ENCODE data around the gene C19orf33. TPM values are rescaled to one million over a fixed set of nuclear protein-coding genes. Genes with fewer than 3 reads are reported as not detected.

C19orf33 gene
- total and polyA plus RNA-seq, 2 experiments from 2014 or later, result 58.9 to 72.2 TPM

- TF ChIP-seq ZNF114 (CRISPR knock-in tag; IDR thresholded peaks at IDR 0.05), result no peak
- peak; percentile 52 for TF ChIP-seq POLR2AphosphoS5 (IDR thresholded peaks at IDR 0.05; ENCODE audit: low read depth)
- no peak for TF ChIP-seq CREB1 (CRISPR knock-in tag; IDR thresholded peaks at IDR 0.05; ENCODE audit: low read depth)
- TF ChIP-seq, protein P1, sequence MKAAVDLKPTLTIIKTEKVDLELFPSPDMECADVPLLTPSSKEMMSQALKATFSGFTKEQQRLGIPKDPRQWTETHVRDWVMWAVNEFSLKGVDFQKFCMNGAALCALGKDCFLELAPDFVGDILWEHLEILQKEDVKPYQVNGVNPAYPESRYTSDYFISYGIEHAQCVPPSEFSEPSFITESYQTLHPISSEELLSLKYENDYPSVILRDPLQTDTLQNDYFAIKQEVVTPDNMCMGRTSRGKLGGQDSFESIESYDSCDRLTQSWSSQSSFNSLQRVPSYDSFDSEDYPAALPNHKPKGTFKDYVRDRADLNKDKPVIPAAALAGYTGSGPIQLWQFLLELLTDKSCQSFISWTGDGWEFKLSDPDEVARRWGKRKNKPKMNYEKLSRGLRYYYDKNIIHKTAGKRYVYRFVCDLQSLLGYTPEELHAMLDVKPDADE (IDR thresholded peaks at IDR 0.05), result 0 out of 2 replicates have a peak, but pooled peaks have one; percentile 13
- no peak for TF ChIP-seq STAT1 (IDR thresholded peaks at IDR 0.05; ENCODE audit: unreplicated experiment)
- Mint-ChIP-seq H3K4me3 (peak overlapping the region; percentile 94), H3K27ac (peak overlapping the region; percentile 95), H3K27me3 (ENCODE audit: insufficient read depth, low read depth, poor library complexity) (peaks cover 10% of the 10 kb centered on the region), H3K36me3 (ENCODE audit: low read depth) (no peaks in the 10 kb centered on the region), H3K4me1 (peaks cover 10% of the 10 kb centered on the region), H3K9me3 (no peaks in the 10 kb centered on the region; the same call in 2 of the 3 replicates)
- ATAC-seq (peak; percentile 55), DNase-seq (ENCODE audit: low spot score) (peak; percentile 99)
- 0 out of 2 replicates have a peak, but pooled peaks cover 5% of the 10 kb centered on the region for H3F3A ChIP-seq (replicated peaks; ENCODE audit: low read depth)
- H2AFZ ChIP-seq, result peak overlapping the region; percentile 99
- H3K79me2 ChIP-seq (replicated peaks; ENCODE audit: insufficient read depth), result no peaks in the 10 kb centered on the region
- H3K36me3 ChIP-seq (ENCODE audit: insufficient read depth), result no peaks in the 10 kb centered on the region; the same call in 1 of the 2 replicates
- H3K27me3 ChIP-seq (ENCODE audit: insufficient read depth), result no peaks in the 10 kb centered on the region
- peak overlapping the region; percentile 95 for H3K4me2 ChIP-seq
- peak overlapping the region; percentile 78; the same call in 1 of the 2 replicates for H3K27ac ChIP-seq (ENCODE audit: low read depth)
- H4K20me1 ChIP-seq (replicated peaks; ENCODE audit: insufficient read depth), result no peaks in the 10 kb centered on the region; the same call in 1 of the 2 replicates
- H3K4me3 ChIP-seq, result peak overlapping the region; percentile 82
- H3K9me2 ChIP-seq (ENCODE audit: insufficient read depth), result no peaks in the 10 kb centered on the region
- H3K4me1 ChIP-seq (ENCODE audit: insufficient read depth), result peaks cover 10% of the 10 kb centered on the region
Measured at GRCh38 chr19:38336638-38337359, 32.7 kb downstream of the C19orf33 start.

DNA sequence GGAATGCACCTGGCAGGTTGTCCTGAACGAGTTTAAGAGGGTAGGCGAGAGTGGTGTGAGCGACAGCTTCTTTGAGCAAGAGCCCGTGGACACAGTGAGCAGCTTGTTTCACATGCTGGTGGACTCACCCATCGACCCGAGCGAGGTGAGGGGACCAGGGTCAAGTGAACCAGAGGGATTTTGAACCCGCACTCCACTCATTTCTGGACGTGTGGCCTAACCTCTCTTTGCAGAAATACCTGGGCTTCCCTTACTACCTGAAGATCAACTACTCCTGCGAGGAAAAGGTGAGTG lies 33.3 kb downstream of the C19orf33 start:
- H3K27ac ChIP-seq (ENCODE audit: low read depth), result no peak overlapping the region

More for the DNA sequence above, 33.3 kb downstream of the C19orf33 start:
- peak overlapping the region; percentile 94 for H3K4me3 Mint-ChIP-seq
- Histone ChIP-seq H3K79me2 (replicated peaks; ENCODE audit: insufficient read depth) (no peaks in the 10 kb centered on the region), H3K4me3 (peak overlapping the region; percentile 82), H3K36me3 (ENCODE audit: insufficient read depth) (no peaks in the 10 kb centered on the region; the same call in 1 of the 2 replicates), H3K27me3 (ENCODE audit: insufficient read depth) (no peaks in the 10 kb centered on the region), H4K20me1 (replicated peaks; ENCODE audit: insufficient read depth) (no peaks in the 10 kb centered on the region; the same call in 1 of the 2 replicates), H3K4me1 (ENCODE audit: insufficient read depth) (peaks cover 10% of the 10 kb centered on the region), H2AFZ (peak overlapping the region; percentile 95), H3K4me2 (peak overlapping the region; percentile 89), H3K9me2 (ENCODE audit: insufficient read depth) (no peaks in the 10 kb centered on the region), H3F3A (replicated peaks; ENCODE audit: low read depth) (0 out of 2 replicates have a peak, but pooled peaks cover 5% of the 10 kb centered on the region)
- H3K4me1 Mint-ChIP-seq, result peaks cover 10% of the 10 kb centered on the region
- no peak for DNase-seq (ENCODE audit: low spot score)
- peaks cover 10% of the 10 kb centered on the region for H3K27me3 Mint-ChIP-seq (ENCODE audit: insufficient read depth, low read depth, poor library complexity)
- no peaks in the 10 kb centered on the region; the same call in 2 of the 3 replicates for H3K9me3 Mint-ChIP-seq
- H3K36me3 Mint-ChIP-seq (ENCODE audit: low read depth), result no peaks in the 10 kb centered on the region
- TF ChIP-seq CREB1 (CRISPR knock-in tag; IDR thresholded peaks at IDR 0.05; ENCODE audit: low read depth), result no peak
- no peak for TF ChIP-seq EZH2 (IDR thresholded peaks at IDR 0.05; ENCODE audit: low read depth, unreplicated experiment)
- TF ChIP-seq, protein P1 (IDR thresholded peaks at IDR 0.05), result no peak
- TF ChIP-seq REST (IDR thresholded peaks at IDR 0.05; ENCODE audit: unreplicated experiment), result no peak
- no peak for TF ChIP-seq JUNB (IDR thresholded peaks at IDR 0.05; ENCODE audit: unreplicated experiment)
- TF ChIP-seq, protein P2, sequence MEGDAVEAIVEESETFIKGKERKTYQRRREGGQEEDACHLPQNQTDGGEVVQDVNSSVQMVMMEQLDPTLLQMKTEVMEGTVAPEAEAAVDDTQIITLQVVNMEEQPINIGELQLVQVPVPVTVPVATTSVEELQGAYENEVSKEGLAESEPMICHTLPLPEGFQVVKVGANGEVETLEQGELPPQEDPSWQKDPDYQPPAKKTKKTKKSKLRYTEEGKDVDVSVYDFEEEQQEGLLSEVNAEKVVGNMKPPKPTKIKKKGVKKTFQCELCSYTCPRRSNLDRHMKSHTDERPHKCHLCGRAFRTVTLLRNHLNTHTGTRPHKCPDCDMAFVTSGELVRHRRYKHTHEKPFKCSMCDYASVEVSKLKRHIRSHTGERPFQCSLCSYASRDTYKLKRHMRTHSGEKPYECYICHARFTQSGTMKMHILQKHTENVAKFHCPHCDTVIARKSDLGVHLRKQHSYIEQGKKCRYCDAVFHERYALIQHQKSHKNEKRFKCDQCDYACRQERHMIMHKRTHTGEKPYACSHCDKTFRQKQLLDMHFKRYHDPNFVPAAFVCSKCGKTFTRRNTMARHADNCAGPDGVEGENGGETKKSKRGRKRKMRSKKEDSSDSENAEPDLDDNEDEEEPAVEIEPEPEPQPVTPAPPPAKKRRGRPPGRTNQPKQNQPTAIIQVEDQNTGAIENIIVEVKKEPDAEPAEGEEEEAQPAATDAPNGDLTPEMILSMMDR (conservative IDR thresholded peaks at IDR 0.05; ENCODE audit: low read depth in 2 of 2), result no peak
- ATAC-seq, result no peak
- no peak overlapping the region for H3K27ac Mint-ChIP-seq

Measured in GM23338 (cell line).